Measurements from ENCODE around the gene CARMIL1. TPM values are rescaled to one million over a fixed set of nuclear protein-coding genes. Genes with fewer than 3 reads are reported as not detected.

The CARMIL1 gene
- total and polyA plus RNA-seq, 2 donors from 2014 or later: 22.3 to 51.1 TPM

GRCh38 chr6:25623879-25624278, 344.7 kb downstream of the CARMIL1 start:
- no peaks in the 10 kb centered on the region for H3K4me1 ChIP-seq (ENCODE audit: control insufficient read depth in 2 of 3, insufficient read depth in 2 of 3, low read depth in 1 of 3, low read length in 3 of 3)
- TF ChIP-seq, protein P1, sequence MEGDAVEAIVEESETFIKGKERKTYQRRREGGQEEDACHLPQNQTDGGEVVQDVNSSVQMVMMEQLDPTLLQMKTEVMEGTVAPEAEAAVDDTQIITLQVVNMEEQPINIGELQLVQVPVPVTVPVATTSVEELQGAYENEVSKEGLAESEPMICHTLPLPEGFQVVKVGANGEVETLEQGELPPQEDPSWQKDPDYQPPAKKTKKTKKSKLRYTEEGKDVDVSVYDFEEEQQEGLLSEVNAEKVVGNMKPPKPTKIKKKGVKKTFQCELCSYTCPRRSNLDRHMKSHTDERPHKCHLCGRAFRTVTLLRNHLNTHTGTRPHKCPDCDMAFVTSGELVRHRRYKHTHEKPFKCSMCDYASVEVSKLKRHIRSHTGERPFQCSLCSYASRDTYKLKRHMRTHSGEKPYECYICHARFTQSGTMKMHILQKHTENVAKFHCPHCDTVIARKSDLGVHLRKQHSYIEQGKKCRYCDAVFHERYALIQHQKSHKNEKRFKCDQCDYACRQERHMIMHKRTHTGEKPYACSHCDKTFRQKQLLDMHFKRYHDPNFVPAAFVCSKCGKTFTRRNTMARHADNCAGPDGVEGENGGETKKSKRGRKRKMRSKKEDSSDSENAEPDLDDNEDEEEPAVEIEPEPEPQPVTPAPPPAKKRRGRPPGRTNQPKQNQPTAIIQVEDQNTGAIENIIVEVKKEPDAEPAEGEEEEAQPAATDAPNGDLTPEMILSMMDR (IDR thresholded peaks at IDR 0.05; ENCODE audit: borderline replicate concordance, extremely low read depth, insufficient read depth): no peak
- intact Hi-C loops (cut with DNase I): no loop called here
- DNase-seq: peak in 3 of 5 donors; percentile 13 to 40 (median 29)
- H3K27ac ChIP-seq (ENCODE audit: low read depth in 2 of 2, low read length in 2 of 2): no peak overlapping the region
- no peak for FAIRE-seq
- H3K9ac ChIP-seq (ENCODE audit: low read length in 3 of 3): no peak overlapping the region
- no peak overlapping the region for H3K4me3 ChIP-seq (ENCODE audit: low read length in 3 of 3)
- H3K36me3 ChIP-seq (ENCODE audit: control insufficient read depth in 2 of 3, insufficient read depth in 3 of 3, low read length in 3 of 3): peaks cover 0 to 2% (median 2%) of the 10 kb centered on the region in 3 donors
- H3K9me3 ChIP-seq (ENCODE audit: control insufficient read depth in 2 of 3, insufficient read depth in 1 of 3, low read length in 3 of 3): no peaks in the 10 kb centered on the region
- no peaks in the 10 kb centered on the region for H3K27me3 ChIP-seq (ENCODE audit: control insufficient read depth, insufficient read depth, low read length)

- Histone ChIP-seq H3K4me1 (ENCODE audit: control insufficient read depth in 2 of 3, insufficient read depth in 2 of 3, low read depth in 1 of 3, low read length in 3 of 3) (no peaks in the 10 kb centered on the region), H3K9ac (ENCODE audit: low read length in 3 of 3) (no peak overlapping the region), H3K27ac (ENCODE audit: low read depth in 2 of 2, low read length in 2 of 2) (no peak overlapping the region), H3K4me3 (ENCODE audit: low read length in 3 of 3) (no peak overlapping the region), H3K9me3 (ENCODE audit: control insufficient read depth in 2 of 3, insufficient read depth in 1 of 3, low read length in 3 of 3) (no peaks in the 10 kb centered on the region), H3K27me3 (ENCODE audit: control insufficient read depth, insufficient read depth, low read length) (no peaks in the 10 kb centered on the region), H3K36me3 (ENCODE audit: control insufficient read depth in 2 of 3, insufficient read depth in 3 of 3, low read length in 3 of 3) (no peaks in the 10 kb centered on the region)
- FAIRE-seq (no peak), DNase-seq (no peak)
- TF ChIP-seq, protein P1 (IDR thresholded peaks at IDR 0.05; ENCODE audit: borderline replicate concordance, extremely low read depth, insufficient read depth): no peak
- intact Hi-C loops (cut with DNase I): no loop called here
Measured at GRCh38 chr6:25627001-25627400, 347.8 kb downstream of the CARMIL1 start.

DNA sequence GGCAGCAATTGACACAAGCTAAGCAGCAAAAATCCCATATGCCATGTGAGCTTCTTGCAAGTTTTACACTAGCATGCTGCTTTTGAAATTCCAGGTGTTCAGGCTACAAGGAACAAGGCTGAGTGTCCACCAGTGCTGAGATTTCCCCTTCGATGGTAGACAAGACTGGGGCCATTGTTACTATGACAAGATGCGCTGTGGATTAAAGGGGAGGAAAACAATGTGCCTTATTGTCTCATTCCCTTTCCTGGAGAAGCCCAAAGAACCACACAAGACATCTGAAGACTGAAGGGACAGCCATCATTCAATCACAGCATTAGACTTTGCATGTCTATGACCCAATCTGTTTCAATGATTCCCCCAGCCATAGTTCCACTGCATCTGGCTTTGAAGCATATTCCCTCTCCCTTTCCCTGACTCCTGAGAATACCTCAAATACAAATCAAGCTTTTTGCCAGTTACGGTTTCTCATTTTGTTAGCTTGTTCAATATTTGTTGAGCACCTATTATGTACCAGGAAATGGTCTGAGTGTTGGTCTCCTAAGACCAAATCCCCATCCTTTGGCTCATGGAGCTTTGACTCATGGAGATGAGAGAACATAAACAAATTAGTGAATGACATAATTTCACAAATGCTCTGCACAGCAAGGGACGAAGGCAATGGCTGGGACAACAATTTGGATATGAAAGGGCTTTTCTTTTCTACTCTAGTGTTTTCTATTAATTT, 349.5 kb downstream of the CARMIL1 start:
- FAIRE-seq: no peak
- intact Hi-C loops (cut with DNase I): no loop called here
- Histone ChIP-seq H3K27ac (ENCODE audit: low read depth in 2 of 2, low read length in 2 of 2) (no peak overlapping the region), H3K27me3 (ENCODE audit: control insufficient read depth, insufficient read depth, low read length) (no peaks in the 10 kb centered on the region), H3K9ac (ENCODE audit: low read length in 3 of 3) (no peak overlapping the region), H3K9me3 (ENCODE audit: control insufficient read depth in 2 of 3, insufficient read depth in 1 of 3, low read length in 3 of 3) (no peaks in the 10 kb centered on the region), H3K36me3 (ENCODE audit: control insufficient read depth in 2 of 3, insufficient read depth in 3 of 3, low read length in 3 of 3) (no peaks in the 10 kb centered on the region), H3K4me3 (ENCODE audit: low read length in 3 of 3) (no peak overlapping the region), H3K4me1 (ENCODE audit: control insufficient read depth in 2 of 3, insufficient read depth in 2 of 3, low read depth in 1 of 3, low read length in 3 of 3) (no peaks in the 10 kb centered on the region)
- TF ChIP-seq, protein P1 (IDR thresholded peaks at IDR 0.05; ENCODE audit: borderline replicate concordance, extremely low read depth, insufficient read depth): no peak
- DNase-seq: no peak

All from kidney (tissue), 14 donors.